IMR-90 (cell line): ENCODE measurements around the gene PIEZO1. TPM values are rescaled to one million over a fixed set of nuclear protein-coding genes. Genes with fewer than 3 reads are reported as not detected.

Experiments
- ATAC-seq: fragments of 200-7000 bp; cut with Tn5 transposase; 2 replicates; pipeline ENCODE4 v1.9.1; 2020; ENCODE audit warnings: low read depth, mild to moderate bottlenecking, moderate library complexity
- BruUV-seq: library from RNA; stranded (reverse); fragments of 400-500 nt; replicated peaks from 2 replicates; lab custom pipeline; 2021; lab: Mats Ljungman, UMichigan
- CTCF ChIA-PET: fragments of 300-600 bp; formaldehyde crosslinking; extraction: SDS; loops from one replicate; lab custom pipeline; 2021; ENCODE audit warnings: antibody characterized with exemption; lab: Yijun Ruan, JAX
- POLR2A ChIA-PET: fragments of 300-600 bp; sonication (Branson Sonifier 250); formaldehyde crosslinking; loops from one replicate; lab custom pipeline; 2022; ENCODE audit warnings: antibody characterized with exemption; ENCODE audit not compliant: unreplicated experiment; lab: Charles Lee
- DNase-seq: peaks from one replicate; pipeline ENCODE4 v3.0.0; 2013
- H2AFZ ChIP-seq: replicated peaks from 2 replicates; pipeline ENCODE3; 2013; ENCODE audit warnings: low read length, mild to moderate bottlenecking; ENCODE audit not compliant: poor library complexity
- H2AK5ac ChIP-seq: 2 replicates; pipeline ENCODE4 v1.6.1; 2013; ENCODE audit warnings: low read depth, low read length, inconsistent platforms
- H2AK9ac ChIP-seq: replicated peaks from 2 replicates; pipeline ENCODE3; 2013; ENCODE audit warnings: mild to moderate bottlenecking, low read depth, low read length, moderate library complexity; ENCODE audit not compliant: poor library complexity
- H2BK120ac ChIP-seq: 2 replicates; pipeline ENCODE4 v1.6.1; 2013; ENCODE audit warnings: low read depth, low read length, inconsistent platforms
- H2BK15ac ChIP-seq: 3 replicates; pipeline ENCODE4 v1.6.1; 2013; ENCODE audit warnings: low read depth, low read length, inconsistent platforms
- H2BK20ac ChIP-seq: 2 replicates; pipeline ENCODE4 v1.6.1; 2013; ENCODE audit warnings: low read depth, mild to moderate bottlenecking, inconsistent platforms, low read length, moderate library complexity
- H2BK5ac ChIP-seq: 2 replicates; pipeline ENCODE4 v1.6.1; 2013; ENCODE audit warnings: mild to moderate bottlenecking, low read depth, low read length, inconsistent platforms; ENCODE audit not compliant: poor library complexity, severe bottlenecking
- H3K14ac ChIP-seq: replicated peaks from 2 replicates; pipeline ENCODE4 v1.6.1; 2013; ENCODE audit warnings: low read depth, low read length, inconsistent platforms
- H3K18ac ChIP-seq: 2 replicates; pipeline ENCODE4 v1.6.1; 2013; ENCODE audit warnings: low read depth, low read length, control low read depth
- H3K23ac ChIP-seq: 2 replicates; pipeline ENCODE4 v1.6.1; 2013; ENCODE audit warnings: low read depth, low read length, inconsistent platforms
- H3K27ac ChIP-seq: 2 replicates; pipeline ENCODE4 v1.5.1; 2013; ENCODE audit warnings: mild to moderate bottlenecking, control low read depth, low read length; ENCODE audit not compliant: insufficient read depth
- H3K27me3 ChIP-seq: 2 replicates; pipeline ENCODE4 v1.6.1; 2013; ENCODE audit warnings: low read length; ENCODE audit not compliant: control insufficient read depth, insufficient read depth
- H3K36me3 ChIP-seq: 2 replicates; pipeline ENCODE4 v1.6.1; 2013; ENCODE audit warnings: low read length, mixed read lengths; ENCODE audit not compliant: control insufficient read depth, insufficient read depth
- H3K4ac ChIP-seq: 2 replicates; pipeline ENCODE4 v1.6.1; 2013; ENCODE audit warnings: low read depth, low read length, inconsistent platforms
- H3K4me1 ChIP-seq: 2 replicates; pipeline ENCODE4 v1.6.1; 2013; ENCODE audit warnings: low read length, mixed read lengths; ENCODE audit not compliant: control insufficient read depth, insufficient read depth
- H3K4me2 ChIP-seq: 2 replicates; pipeline ENCODE4 v1.6.1; 2013; ENCODE audit warnings: low read depth, mild to moderate bottlenecking, control low read depth, low read length, moderate library complexity
- H3K4me3 ChIP-seq: 2 replicates; pipeline ENCODE4 v1.5.1; 2013; ENCODE audit warnings: low read depth, mild to moderate bottlenecking, control low read depth, low read length, moderate library complexity; ENCODE audit not compliant: insufficient read depth
- H3K56ac ChIP-seq: 2 replicates; pipeline ENCODE4 v1.6.1; 2013; ENCODE audit warnings: low read length, inconsistent platforms; ENCODE audit not compliant: insufficient read depth; ENCODE audit errors: extremely low read depth
- H3K79me1 ChIP-seq, 2 experiments: 2 replicates each; pipeline ENCODE4 v1.6.1; 2013; ENCODE audit warnings: low read length in 2 of 2, inconsistent platforms in 1 of 2, low read depth in 1 of 2
- H3K9ac ChIP-seq: 2 replicates; pipeline ENCODE4 v1.6.1; 2013; ENCODE audit warnings: low read depth, low read length, control low read depth
- H3K9me1 ChIP-seq: 2 replicates; pipeline ENCODE4 v1.6.1; 2013; ENCODE audit warnings: low read length, inconsistent platforms; ENCODE audit not compliant: insufficient read depth
- H3K9me3 ChIP-seq: 2 replicates; pipeline ENCODE4 v1.6.1; 2013; ENCODE audit warnings: low read length; ENCODE audit not compliant: control insufficient read depth, insufficient read depth
- H4K20me1 ChIP-seq: 2 replicates; pipeline ENCODE4 v1.6.1; 2013; ENCODE audit warnings: low read length, inconsistent platforms; ENCODE audit not compliant: insufficient read depth
- H4K5ac ChIP-seq: 2 replicates; pipeline ENCODE4 v1.6.1; 2013; ENCODE audit warnings: mild to moderate bottlenecking, low read depth, low read length, control low read depth
- H4K8ac ChIP-seq, 2 experiments: 2 replicates each; pipeline ENCODE4 v1.6.1; 2013; ENCODE audit warnings: low read depth in 2 of 2, low read length in 2 of 2, control low read depth in 1 of 2, inconsistent platforms in 1 of 2
- H4K91ac ChIP-seq: 2 replicates; pipeline ENCODE4 v1.6.1; 2013; ENCODE audit warnings: low read depth, low read length, inconsistent platforms; ENCODE audit not compliant: insufficient read depth
- BHLHE40 ChIP-seq: fragments of 150-350 bp; IDR thresholded peaks from 2 replicates; pipeline ENCODE4 v1.6.1; 2016; ENCODE audit warnings: mild to moderate bottlenecking, low read depth, low read length
- CHD1 ChIP-seq: IDR thresholded peaks from 2 replicates; pipeline ENCODE4 v1.6.1; 2012; ENCODE audit warnings: low read depth, low read length, improper control_type of control experiment
- CTCF ChIP-seq: conservative IDR thresholded peaks from 2 replicates; pipeline ENCODE4 v1.5.1; 2012; ENCODE audit warnings: mild to moderate bottlenecking, low read depth, low read length, improper control_type of control experiment
- ELK1 ChIP-seq: fragments of 150-350 bp; IDR thresholded peaks from 2 replicates; pipeline ENCODE4 v1.6.1; 2016; ENCODE audit warnings: low read depth, mild to moderate bottlenecking, low read length, moderate library complexity, borderline replicate concordance
- MAZ ChIP-seq: IDR thresholded peaks from 2 replicates; pipeline ENCODE4 v1.6.1; 2012; ENCODE audit warnings: low read depth, mild to moderate bottlenecking, low read length, improper control_type of control experiment, moderate library complexity, borderline replicate concordance
- MXI1 ChIP-seq: IDR thresholded peaks from 2 replicates; pipeline ENCODE4 v1.6.1; 2012; ENCODE audit warnings: low read depth, mild to moderate bottlenecking, low read length, moderate library complexity, borderline replicate concordance
- POLR2A ChIP-seq: IDR thresholded peaks from 2 replicates; pipeline ENCODE4 v1.6.1; 2012; ENCODE audit warnings: mild to moderate bottlenecking, low read depth, low read length
- RAD21 ChIP-seq: IDR thresholded peaks from 2 replicates; pipeline ENCODE4 v1.6.1; 2012; ENCODE audit warnings: low read length, improper control_type of control experiment
- RCOR1 ChIP-seq: IDR thresholded peaks from 2 replicates; pipeline ENCODE4 v1.6.1; 2012; ENCODE audit warnings: mild to moderate bottlenecking, low read length, improper control_type of control experiment; ENCODE audit not compliant: insufficient replicate concordance
- RFX5 ChIP-seq: IDR thresholded peaks from 2 replicates; pipeline ENCODE4 v1.8.0; 2012; ENCODE audit warnings: low read depth, mild to moderate bottlenecking, low read length, moderate library complexity
- SMC3 ChIP-seq: fragments of 150-350 bp; IDR thresholded peaks from 2 replicates; pipeline ENCODE4 v1.6.1; 2016; ENCODE audit warnings: low read depth, mild to moderate bottlenecking, antibody characterized with exemption, low read length, moderate library complexity
- USF2 ChIP-seq: fragments of 150-350 bp; IDR thresholded peaks from 2 replicates; pipeline ENCODE4 v1.6.1; 2017; ENCODE audit warnings: mild to moderate bottlenecking, antibody characterized with exemption, low read length, low read depth
- WGBS, 2 experiments: methylation state at CpG; one replicate each; pipeline versions ENCODE4 v1.1.5 to v1.1.7; 2013; ENCODE audit warnings: missing lambda C conversion rate in 2 of 2; ENCODE audit not compliant: insufficient read length in 1 of 2; ENCODE audit errors: extremely low coverage in 2 of 2; 5-methylcytosine and 5-hydroxymethylcytosine counted together
- dilution Hi-C: fragments of 300-500 bp; cut with HindIII; formaldehyde crosslinking; loops from one replicate; pipeline ENCODE4 v1.14.3; 2018; ENCODE audit warnings: low sequenced_read_pairs; ENCODE audit not compliant: unreplicated experiment
- in situ Hi-C: fragments of 300-500 bp; cut with MboI; formaldehyde crosslinking; loops from 3 replicates; pipeline ENCODE4 v1.14.3; 2019; ENCODE audit warnings: low sequenced_read_pairs, inconsistent platforms, mixed read lengths
- intact Hi-C: fragments of 100-400 bp; cut with micrococcal nuclease; formaldehyde crosslinking; loops from 2 replicates; pipeline ENCODE4 v1.10.0; 2022
- polyA plus RNA-seq, 3 experiments: library from polyadenylated mRNA; depleted of rRNA; stranded (reverse); fragments of >200 nt; gene quantifications; 2 replicates each; pipeline ENCODE4 v1.2.3, GENCODE V29; 2012; ENCODE audit warnings: low replicate concordance in 1 of 3
- total RNA-seq: library from RNA; depleted of rRNA; stranded (reverse); fragments of >200 nt; gene quantifications from 2 replicates; pipeline ENCODE4 v1.2.3, GENCODE V29; 2012

Gene PIEZO1
- total and polyA plus RNA-seq, 2 of the 4 experiments (the other 2 are of a cell fraction): 36.2 to 372 TPM

- no peak overlapping the region for H2BK5ac ChIP-seq
- no peaks in the 10 kb centered on the region for H3K36me3 ChIP-seq
- H3K9ac ChIP-seq: no peak overlapping the region
- in situ Hi-C loops (no loop called here), dilution Hi-C loops (no loop called here), intact Hi-C loops (no loop called here)
- H2BK120ac ChIP-seq: no peak overlapping the region
- no peaks in the 10 kb centered on the region for H3K9me3 ChIP-seq
- H4K5ac ChIP-seq: no peak overlapping the region
- H3K27ac ChIP-seq: no peak overlapping the region
- H2AK5ac ChIP-seq: no peak overlapping the region
- no peak overlapping the region for H3K56ac ChIP-seq
- H2AFZ ChIP-seq: no peak overlapping the region
- no peak overlapping the region for H3K4me3 ChIP-seq
- no peak overlapping the region for H2BK20ac ChIP-seq
- DNase-seq: no peak
- no peak overlapping the region for H4K8ac ChIP-seq
- H3K27me3 ChIP-seq: no peaks in the 10 kb centered on the region
- ChIA-PET POLR2A (no interaction called here), CTCF (no interaction called here)
- no peak overlapping the region for H4K91ac ChIP-seq
- no peak overlapping the region for H3K14ac ChIP-seq
- H3K18ac ChIP-seq: no peak overlapping the region
- H3K9me1 ChIP-seq: peaks cover 3% of the 10 kb centered on the region; the same call in 1 of the 2 replicates
- peaks cover 8% of the 10 kb centered on the region; the same call in 1 of the 2 replicates for H3K4me1 ChIP-seq
- no TSS peak for BruUV-seq
- peaks cover 6 to 23% of the 10 kb centered on the region in 2 experiments; a peak in 3 of 4 replicates for H3K79me1 ChIP-seq
- H2AK9ac ChIP-seq: no peak overlapping the region
- no peak overlapping the region for H3K4me2 ChIP-seq
- no peaks in the 10 kb centered on the region; the same call in 1 of the 2 replicates for H4K20me1 ChIP-seq
- H2BK15ac ChIP-seq: no peak overlapping the region
- H3K23ac ChIP-seq: no peak overlapping the region
- 100% methylated on average over 5 of the region's 6 CpGs; no CpG with 5 or more reads in 1 of the 2 experiments for WGBS, 2 experiments
- H3K4ac ChIP-seq: no peak overlapping the region
- ATAC-seq: no peak
- TF ChIP-seq MAZ: no peak
- TF ChIP-seq RFX5: no peak
- TF ChIP-seq USF2: no peak
- no peak for TF ChIP-seq RCOR1
- no peak for TF ChIP-seq BHLHE40
- TF ChIP-seq MXI1: no peak
- TF ChIP-seq RAD21: no peak
- TF ChIP-seq CTCF: no peak
- no peak for TF ChIP-seq CHD1
- no peak for TF ChIP-seq SMC3
- TF ChIP-seq POLR2A: no peak
- TF ChIP-seq ELK1: no peak
Observed at GRCh38 chr16:88800277-88800592, 15.2 kb upstream of the PIEZO1 start.
